Breast epithelium (tissue), 4 donors: ENCODE data around the gene HOMEZ. TPM values are rescaled to one million over a fixed set of nuclear protein-coding genes. Genes with fewer than 3 reads are reported as not detected.

Experiments used
- DNase-seq, 2 donors: peaks; one replicate each; pipeline ENCODE4 v3.0.0-alpha.2; 2019; ENCODE audit warnings: low spot score in 2 of 2
- H3K27ac ChIP-seq, 2 donors: fragments of 200-600 bp; sonication (generic) in 1 of 2; one replicate each; pipeline ENCODE4 v1.5.1; 2016 to 2019; ENCODE audit warnings: mild to moderate bottlenecking in 1 of 2
- H3K27me3 ChIP-seq, 2 donors: fragments of 200-600 bp; sonication (generic) in 1 of 2; one replicate each; pipeline versions ENCODE4 v1.5.1 to v1.6.0; 2017 to 2019; ENCODE audit warnings: control low read depth in 1 of 2, mild to moderate bottlenecking in 1 of 2
- H3K36me3 ChIP-seq: fragments of 200-600 bp; one replicate; pipeline ENCODE4 v1.5.1; 2019
- H3K4me1 ChIP-seq, 2 donors: fragments of 200-600 bp; sonication (generic); one replicate each; pipeline ENCODE4 v1.5.1; 2016 to 2019; ENCODE audit warnings: control low read depth in 1 of 2
- H3K4me3 ChIP-seq, 3 donors: fragments of 200-600 bp; sonication (generic); 1 replicate in 2 of 3; 2 replicates in 1 of 3; pipeline ENCODE4 v1.5.1; 2016 to 2019; ENCODE audit warnings: mild to moderate bottlenecking in 3 of 3, moderate library complexity in 2 of 3
- H3K9me3 ChIP-seq, 2 donors: fragments of 200-600 bp; sonication (generic) in 1 of 2; one replicate each; pipeline ENCODE4 v1.5.1; 2016 to 2019; ENCODE audit warnings: control low read depth in 1 of 2
- CTCF ChIP-seq, 3 donors: fragments of 450-650 bp; IDR thresholded peaks; one replicate each; pipeline ENCODE4 v1.5.1; 2016 to 2017; ENCODE audit warnings: antibody characterized with exemption in 3 of 3, mild to moderate bottlenecking in 3 of 3, moderate library complexity in 3 of 3
- POLR2A ChIP-seq: fragments of 450-650 bp; IDR thresholded peaks from one replicate; pipeline ENCODE4 v1.6.1; 2016; ENCODE audit warnings: antibody characterized with exemption, mild to moderate bottlenecking, moderate library complexity
- POLR2AphosphoS5 ChIP-seq, 3 donors: sonication (generic); formaldehyde crosslinking; IDR thresholded peaks; one replicate each; pipeline ENCODE4 v1.6.1; 2017; ENCODE audit warnings: antibody characterized with exemption in 3 of 3
- intact Hi-C: fragments of 100-400 bp; cut with DNase I; formaldehyde crosslinking; loops from one replicate; pipeline ENCODE4 v1.15.1; 2023; ENCODE audit warnings: low total_unique reads
- total RNA-seq, 3 donors: library from RNA; depleted of rRNA; stranded (reverse); fragments of >200 nt; gene quantifications; one replicate each; pipeline ENCODE4 v1.1.0, GENCODE V29; 2016

The HOMEZ gene
- total RNA-seq, 3 donors from 2014 or later: 10.8 to 15.4 (median 12.0) TPM

GRCh38 chr14:23252420-23253333 is 33.3 kb downstream of the HOMEZ start:
- no peak overlapping the region for H3K27ac ChIP-seq
- DNase-seq: no peak
- no peaks in the 10 kb centered on the region for H3K27me3 ChIP-seq
- H3K4me1 ChIP-seq: no peaks in the 10 kb centered on the region
- TF ChIP-seq POLR2AphosphoS5 (IDR thresholded peaks at IDR 0.05) (no peak), POLR2A (no peak), CTCF (IDR thresholded peaks at IDR 0.05) (no peak)
- intact Hi-C loops: no loop called here
- no peak overlapping the region for H3K4me3 ChIP-seq
- H3K36me3 ChIP-seq: no peaks in the 10 kb centered on the region
- H3K9me3 ChIP-seq: no peaks in the 10 kb centered on the region

GRCh38 chr14:23252006-23252405 is 33.9 kb downstream of the HOMEZ start:
- Histone ChIP-seq H3K27me3 (no peaks in the 10 kb centered on the region), H3K36me3 (no peaks in the 10 kb centered on the region), H3K9me3 (no peaks in the 10 kb centered on the region), H3K27ac (no peak overlapping the region), H3K4me3 (no peak overlapping the region), H3K4me1 (no peaks in the 10 kb centered on the region)
- intact Hi-C loops: no loop called here
- DNase-seq: no peak
- TF ChIP-seq POLR2AphosphoS5 (IDR thresholded peaks at IDR 0.05): no peak
- TF ChIP-seq POLR2A: no peak
- TF ChIP-seq CTCF (IDR thresholded peaks at IDR 0.05): no peak

- Histone ChIP-seq H3K27ac (no peak overlapping the region), H3K36me3 (no peaks in the 10 kb centered on the region), H3K9me3 (no peaks in the 10 kb centered on the region), H3K4me3 (no peak overlapping the region), H3K4me1 (no peaks in the 10 kb centered on the region), H3K27me3 (no peaks in the 10 kb centered on the region)
- intact Hi-C loops: no loop called here
- no peak for DNase-seq
- no peak for TF ChIP-seq POLR2A
- TF ChIP-seq POLR2AphosphoS5 (IDR thresholded peaks at IDR 0.05): no peak
- TF ChIP-seq CTCF (IDR thresholded peaks at IDR 0.05): no peak
Measured at GRCh38 chr14:23249824-23250223, 36.1 kb downstream of the HOMEZ start.

- Histone ChIP-seq H3K9me3 (no peaks in the 10 kb centered on the region), H3K27me3 (no peaks in the 10 kb centered on the region), H3K27ac (no peak overlapping the region), H3K36me3 (no peaks in the 10 kb centered on the region), H3K4me3 (no peak overlapping the region), H3K4me1 (no peaks in the 10 kb centered on the region)
- intact Hi-C loops: no loop called here
- no peak for TF ChIP-seq POLR2AphosphoS5 (IDR thresholded peaks at IDR 0.05)
- TF ChIP-seq CTCF (IDR thresholded peaks at IDR 0.05): no peak
- TF ChIP-seq POLR2A: no peak
- DNase-seq: no peak
Measured at GRCh38 chr14:23248601-23249000, 37.3 kb downstream of the HOMEZ start.

- Histone ChIP-seq H3K4me3 (no peak overlapping the region), H3K36me3 (no peaks in the 10 kb centered on the region), H3K27ac (no peak overlapping the region), H3K9me3 (no peaks in the 10 kb centered on the region), H3K4me1 (no peaks in the 10 kb centered on the region), H3K27me3 (no peaks in the 10 kb centered on the region)
- intact Hi-C loops: no loop called here
- TF ChIP-seq POLR2AphosphoS5 (IDR thresholded peaks at IDR 0.05) (no peak), CTCF (IDR thresholded peaks at IDR 0.05) (no peak), POLR2A (no peak)
- DNase-seq: no peak
Measured at GRCh38 chr14:23245282-23245681, 40.6 kb downstream of the HOMEZ start.
